Mesenchymal stem cell (in vitro differentiated cells and primary cell): ENCODE results near the gene IL3.

Experiments used
- DNase-seq: peaks from one replicate; pipeline ENCODE4 v3.0.0-alpha.2; 2013
- H2AFZ ChIP-seq: one replicate; pipeline ENCODE4 v1.6.1; 2013; ENCODE audit warnings: low read depth, mild to moderate bottlenecking, control low read depth, inconsistent platforms, low read length, moderate library complexity
- H2AK5ac ChIP-seq: 2 replicates; pipeline ENCODE4 v1.6.1; 2013; ENCODE audit warnings: low read length, moderate library complexity, mild to moderate bottlenecking, inconsistent platforms; ENCODE audit not compliant: severe bottlenecking
- H2BK120ac ChIP-seq: one replicate; pipeline ENCODE4 v1.6.1; 2013; ENCODE audit warnings: low read depth, mild to moderate bottlenecking, inconsistent platforms, low read length, moderate library complexity
- H2BK12ac ChIP-seq, 2 experiments: one replicate each; pipeline ENCODE4 v1.6.1; 2013; ENCODE audit warnings: inconsistent platforms in 2 of 2, low read length in 2 of 2, mild to moderate bottlenecking in 2 of 2, moderate library complexity in 2 of 2, control low read depth in 1 of 2
- H2BK15ac ChIP-seq: one replicate; pipeline ENCODE4 v1.6.1; 2013; ENCODE audit warnings: mild to moderate bottlenecking, low read depth, inconsistent platforms; ENCODE audit not compliant: poor library complexity, severe bottlenecking
- H2BK5ac ChIP-seq: 2 replicates; pipeline ENCODE4 v1.6.1; 2013; ENCODE audit warnings: low read depth, mild to moderate bottlenecking, low read length, control low read depth, inconsistent platforms; ENCODE audit not compliant: poor library complexity, severe bottlenecking
- H3K14ac ChIP-seq, 2 experiments: one replicate each; pipeline ENCODE4 v1.6.1; 2013; ENCODE audit warnings: inconsistent platforms in 2 of 2, low read length in 2 of 2, control low read depth in 1 of 2, mild to moderate bottlenecking in 1 of 2, moderate library complexity in 1 of 2
- H3K18ac ChIP-seq, 2 experiments: one replicate each; pipeline ENCODE4 v1.6.1; 2013; ENCODE audit warnings: inconsistent platforms in 2 of 2, low read length in 2 of 2, control low read depth in 1 of 2, low read depth in 1 of 2, mild to moderate bottlenecking in 1 of 2
- H3K23ac ChIP-seq, 2 experiments: one replicate each; pipeline ENCODE4 v1.6.1; 2013; ENCODE audit warnings: inconsistent platforms in 2 of 2, low read length in 2 of 2, mild to moderate bottlenecking in 2 of 2, moderate library complexity in 2 of 2, control low read depth in 1 of 2
- H3K27ac ChIP-seq: 2 replicates; pipeline ENCODE4 v1.5.1; 2013; ENCODE audit warnings: mild to moderate bottlenecking, moderate library complexity, low read length, control low read depth, inconsistent platforms; ENCODE audit not compliant: poor library complexity, severe bottlenecking
- H3K27me3 ChIP-seq, 2 experiments: 2 replicates each; pipeline versions ENCODE4 v1.6.1 to v1.7.0; 2013; ENCODE audit warnings: low read length in 2 of 2, mild to moderate bottlenecking in 2 of 2, moderate library complexity in 2 of 2, control low read depth in 1 of 2, inconsistent platforms in 1 of 2; ENCODE audit not compliant: control insufficient read depth in 1 of 2, insufficient read depth in 1 of 2
- H3K36me3 ChIP-seq, 2 experiments: 2 replicates each; pipeline versions ENCODE4 v1.6.1 to v1.7.0; 2013; ENCODE audit warnings: low read length in 2 of 2, control low read depth in 1 of 2, inconsistent platforms in 1 of 2, low read depth in 1 of 2, mild to moderate bottlenecking in 1 of 2; ENCODE audit not compliant: insufficient read depth in 2 of 2, control insufficient read depth in 1 of 2
- H3K4ac ChIP-seq, 2 experiments: one replicate each; pipeline ENCODE4 v1.6.1; 2013; ENCODE audit warnings: inconsistent platforms in 2 of 2, low read length in 2 of 2, mild to moderate bottlenecking in 2 of 2, moderate library complexity in 2 of 2, control low read depth in 1 of 2, low read depth in 1 of 2
- H3K4me1 ChIP-seq: 2 replicates; pipeline ENCODE4 v1.6.1; 2013; ENCODE audit warnings: low read depth, low read length, control low read depth; ENCODE audit not compliant: control insufficient read depth, insufficient read depth
- H3K4me2 ChIP-seq: 2 replicates; pipeline ENCODE4 v1.6.1; 2013; ENCODE audit warnings: low read length, mild to moderate bottlenecking, inconsistent platforms; ENCODE audit not compliant: poor library complexity, severe bottlenecking
- H3K4me3 ChIP-seq, 2 experiments: 2 replicates each; pipeline versions ENCODE4 v1.5.1 to v1.7.0; 2013; ENCODE audit warnings: low read length in 2 of 2, mild to moderate bottlenecking in 2 of 2, control low read depth in 1 of 2, low read depth in 1 of 2; ENCODE audit not compliant: insufficient read depth in 1 of 2
- H3K79me1 ChIP-seq: replicated peaks from 2 replicates; pipeline ENCODE4 v1.6.1; 2013; ENCODE audit warnings: mild to moderate bottlenecking, control low read depth, low read length, inconsistent platforms; ENCODE audit not compliant: poor library complexity, severe bottlenecking
- H3K9ac ChIP-seq: 2 replicates; pipeline ENCODE4 v1.7.0; 2013; ENCODE audit warnings: mild to moderate bottlenecking, low read length, moderate library complexity
- H3K9me3 ChIP-seq: 2 replicates; pipeline ENCODE4 v1.7.0; 2013; ENCODE audit warnings: mild to moderate bottlenecking, low read length; ENCODE audit not compliant: control insufficient read depth
- H4K8ac ChIP-seq: one replicate; pipeline ENCODE4 v1.6.1; 2013; ENCODE audit warnings: inconsistent platforms, mild to moderate bottlenecking, low read length, moderate library complexity
- H4K91ac ChIP-seq: one replicate; pipeline ENCODE4 v1.6.1; 2013; ENCODE audit warnings: mild to moderate bottlenecking, low read length, inconsistent platforms
- WGBS: methylation state at CpG from one replicate; pipeline ENCODE4 v1.1.7; 2013; ENCODE audit warnings: mixed read lengths; 5-methylcytosine and 5-hydroxymethylcytosine counted together

IL3 gene

GRCh38 chr5:132102944-132103331, 42.5 kb downstream of the IL3 start:
- peak overlapping the region; percentile 82 for H3K9ac ChIP-seq
- DNase-seq: no peak
- no peak overlapping the region for H3K14ac ChIP-seq
- H3K27me3 ChIP-seq: no peaks in the 10 kb centered on the region
- peak overlapping the region; percentile 20 for H2BK15ac ChIP-seq
- no peak overlapping the region for H3K23ac ChIP-seq
- H2BK120ac ChIP-seq: no peak overlapping the region
- H3K9me3 ChIP-seq: no peaks in the 10 kb centered on the region
- H3K4ac ChIP-seq: peak overlapping the region; percentile 52 to 55
- no peak overlapping the region for H3K4me3 ChIP-seq
- peak overlapping the region; percentile 68 for H2AK5ac ChIP-seq
- peaks cover 15% of the 10 kb centered on the region for H3K4me1 ChIP-seq
- H3K18ac ChIP-seq: peak overlapping the region; percentile 16 to 83
- H3K36me3 ChIP-seq: no peaks in the 10 kb centered on the region
- H2BK12ac ChIP-seq: peak overlapping the region; percentile 20 to 91
- peak overlapping the region; percentile 28 for H4K8ac ChIP-seq
- H2BK5ac ChIP-seq: no peak overlapping the region
- H3K79me1 ChIP-seq: no peaks in the 10 kb centered on the region
- H2AFZ ChIP-seq: no peak overlapping the region
- H3K4me2 ChIP-seq: no peak overlapping the region
- peak overlapping the region; percentile 36 for H4K91ac ChIP-seq
- no peak overlapping the region for H3K27ac ChIP-seq
- WGBS: 88% methylated on average over 3 of the region's 3 CpGs

DNA sequence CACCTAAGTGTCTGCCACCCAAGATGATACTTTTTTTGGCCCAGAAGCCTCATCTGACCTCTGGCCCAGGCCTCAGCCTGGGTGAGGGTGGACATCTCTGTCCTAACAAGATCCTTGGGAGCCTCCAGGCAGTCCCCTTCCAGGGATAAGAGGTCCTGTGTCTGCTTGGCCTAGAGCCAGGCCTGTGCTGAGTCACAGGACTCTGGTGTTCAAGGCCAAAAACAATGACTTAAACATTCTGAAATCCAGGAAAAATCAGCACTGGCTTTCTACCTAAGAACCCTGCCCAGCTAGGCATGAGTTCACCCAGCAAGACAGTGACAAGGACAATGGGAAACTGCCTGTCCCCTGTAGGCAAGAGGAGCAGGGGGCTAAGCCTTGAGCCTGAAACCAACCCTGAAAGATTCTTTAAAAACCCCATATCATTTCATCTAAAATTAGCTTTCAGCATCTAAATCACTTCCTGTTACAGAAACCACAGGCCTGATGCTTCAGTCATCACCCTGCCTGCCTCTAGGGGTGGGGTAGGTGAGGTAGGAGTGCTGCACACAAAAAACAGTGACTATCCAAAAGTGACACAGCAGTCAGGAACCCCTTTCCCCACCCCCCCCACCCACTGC, 43.0 kb downstream of the IL3 start:
- H3K14ac ChIP-seq: no peak overlapping the region
- no peaks in the 10 kb centered on the region for H3K27me3 ChIP-seq
- H3K36me3 ChIP-seq: no peaks in the 10 kb centered on the region
- peak overlapping the region; percentile 68 for H2AK5ac ChIP-seq
- peak overlapping the region in 1 of 2 experiments; percentile 91 for H2BK12ac ChIP-seq
- H3K27ac ChIP-seq: peak overlapping the region; percentile 53
- DNase-seq: peak; percentile 96
- H4K8ac ChIP-seq: no peak overlapping the region
- no peak overlapping the region for H2AFZ ChIP-seq
- H3K4me1 ChIP-seq: peaks cover 14% of the 10 kb centered on the region
- no peak overlapping the region for H3K4me2 ChIP-seq
- H3K18ac ChIP-seq: peak overlapping the region; percentile 16 to 83
- H3K4ac ChIP-seq: peak overlapping the region; percentile 52 to 55
- H2BK5ac ChIP-seq: no peak overlapping the region
- H3K9me3 ChIP-seq: no peaks in the 10 kb centered on the region
- peak overlapping the region; percentile 82 for H3K9ac ChIP-seq
- peak overlapping the region; percentile 36 for H4K91ac ChIP-seq
- no peak overlapping the region for H2BK120ac ChIP-seq
- H2BK15ac ChIP-seq: peak overlapping the region; percentile 20
- H3K23ac ChIP-seq: no peak overlapping the region
- H3K79me1 ChIP-seq: no peaks in the 10 kb centered on the region
- H3K4me3 ChIP-seq: no peak overlapping the region

GRCh38 chr5:132103969-132104391, 43.5 kb downstream of the IL3 start:
- Histone ChIP-seq H3K36me3 (no peaks in the 10 kb centered on the region), H3K4me2 (no peak overlapping the region), H2BK120ac (no peak overlapping the region), H3K27ac (no peak overlapping the region), H3K4me1 (peaks cover 13% of the 10 kb centered on the region), H3K9ac (peak overlapping the region; percentile 74), H3K79me1 (no peaks in the 10 kb centered on the region), H2BK5ac (no peak overlapping the region), H3K18ac (peak overlapping the region; percentile 68 to 73), H3K4ac (peak overlapping the region in 1 of 2 experiments; percentile 29), H2AFZ (no peak overlapping the region), H3K23ac (no peak overlapping the region), H3K9me3 (no peaks in the 10 kb centered on the region), H2AK5ac (peak overlapping the region; percentile 27), H2BK15ac (no peak overlapping the region), H2BK12ac (peak overlapping the region; percentile 76 to 93), H4K91ac (no peak overlapping the region), H3K14ac (peak overlapping the region in 1 of 2 experiments; percentile 5), H4K8ac (peak overlapping the region; percentile 87), H3K27me3 (no peaks in the 10 kb centered on the region), H3K4me3 (no peak overlapping the region)
- DNase-seq: no peak
- WGBS: 95% methylated on average over 6 of the region's 6 CpGs

DNA sequence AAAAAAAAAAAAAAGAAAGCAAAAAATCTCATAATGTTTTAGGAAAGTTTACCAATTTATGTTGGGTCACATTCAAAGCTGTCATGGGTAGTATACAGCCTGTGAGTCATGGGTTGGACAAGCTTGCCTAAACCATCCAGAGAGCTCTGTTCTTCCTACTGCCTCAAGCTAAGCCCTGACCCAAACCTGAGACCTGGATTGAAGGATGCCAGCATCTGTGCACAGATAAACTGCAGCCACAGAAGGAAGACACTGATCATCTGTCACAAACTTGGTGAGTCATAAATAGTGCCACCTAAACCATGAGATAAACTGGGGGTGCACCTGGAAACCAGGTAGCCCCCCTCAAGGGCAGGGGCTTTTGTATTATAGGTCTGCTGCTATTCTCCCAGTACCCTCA, 44.1 kb downstream of the IL3 start:
- Histone ChIP-seq H3K4me2 (no peak overlapping the region), H2BK5ac (no peak overlapping the region), H3K4me1 (peaks cover 12% of the 10 kb centered on the region), H3K36me3 (no peaks in the 10 kb centered on the region), H2BK15ac (no peak overlapping the region), H2AK5ac (no peak overlapping the region), H3K9ac (peak overlapping the region; percentile 74), H3K14ac (no peak overlapping the region), H3K79me1 (no peaks in the 10 kb centered on the region), H3K23ac (no peak overlapping the region), H3K9me3 (no peaks in the 10 kb centered on the region), H4K91ac (no peak overlapping the region), H4K8ac (no peak overlapping the region), H3K4ac (no peak overlapping the region), H3K18ac (no peak overlapping the region), H3K27me3 (no peaks in the 10 kb centered on the region), H2BK12ac (peak overlapping the region in 1 of 2 experiments; percentile 46), H3K4me3 (no peak overlapping the region), H2BK120ac (no peak overlapping the region), H3K27ac (no peak overlapping the region), H2AFZ (no peak overlapping the region)
- peak; percentile 24 for DNase-seq
